ENCODE measurements around the gene OSBPL6.

DNA sequence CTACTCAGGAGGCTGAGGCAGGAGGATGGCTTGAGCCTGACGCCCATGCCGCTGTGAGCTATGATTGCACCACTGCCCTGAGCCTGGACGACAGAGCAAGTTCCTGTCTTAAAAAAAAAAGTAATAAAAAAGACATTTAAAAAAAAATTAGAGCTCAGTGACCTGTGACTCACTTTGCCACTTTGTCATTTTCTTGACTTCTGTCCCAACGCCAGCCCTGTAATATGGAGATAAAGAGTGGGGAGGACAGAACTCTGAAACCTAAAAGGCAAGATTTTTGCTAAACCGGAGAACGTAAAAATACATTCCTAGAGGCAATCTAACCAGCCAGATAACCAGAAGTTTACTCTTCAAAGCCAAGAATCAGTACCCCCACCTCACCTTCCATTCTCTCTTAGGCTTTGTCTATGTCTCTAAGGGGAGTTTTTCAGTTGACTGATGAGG, 207.7 kb downstream of the OSBPL6 start:
- TF ChIP-seq, protein P1, sequence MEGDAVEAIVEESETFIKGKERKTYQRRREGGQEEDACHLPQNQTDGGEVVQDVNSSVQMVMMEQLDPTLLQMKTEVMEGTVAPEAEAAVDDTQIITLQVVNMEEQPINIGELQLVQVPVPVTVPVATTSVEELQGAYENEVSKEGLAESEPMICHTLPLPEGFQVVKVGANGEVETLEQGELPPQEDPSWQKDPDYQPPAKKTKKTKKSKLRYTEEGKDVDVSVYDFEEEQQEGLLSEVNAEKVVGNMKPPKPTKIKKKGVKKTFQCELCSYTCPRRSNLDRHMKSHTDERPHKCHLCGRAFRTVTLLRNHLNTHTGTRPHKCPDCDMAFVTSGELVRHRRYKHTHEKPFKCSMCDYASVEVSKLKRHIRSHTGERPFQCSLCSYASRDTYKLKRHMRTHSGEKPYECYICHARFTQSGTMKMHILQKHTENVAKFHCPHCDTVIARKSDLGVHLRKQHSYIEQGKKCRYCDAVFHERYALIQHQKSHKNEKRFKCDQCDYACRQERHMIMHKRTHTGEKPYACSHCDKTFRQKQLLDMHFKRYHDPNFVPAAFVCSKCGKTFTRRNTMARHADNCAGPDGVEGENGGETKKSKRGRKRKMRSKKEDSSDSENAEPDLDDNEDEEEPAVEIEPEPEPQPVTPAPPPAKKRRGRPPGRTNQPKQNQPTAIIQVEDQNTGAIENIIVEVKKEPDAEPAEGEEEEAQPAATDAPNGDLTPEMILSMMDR (IDR thresholded peaks at IDR 0.05): no peak
- TF ChIP-seq POLR2A (IDR thresholded peaks at IDR 0.05): no peak

All from uterus (tissue), 2 donors.